DMS53 (cell line): ENCODE measurements around the gene ETFA.

Experiments
- DNase-seq: peaks from one replicate; lab custom pipeline; 2025; lab: John Stamatoyannopoulos, UW

ETFA gene

GRCh38 chr15:76311100-76311953 lies at the start of gene ETFA:
Gene ETFA, minus strand, starts transcription at chr15:76311469. Its CDS starts 81 bp downstream, at chr15:76311388.
- peak; percentile 97 for DNase-seq

DNA sequence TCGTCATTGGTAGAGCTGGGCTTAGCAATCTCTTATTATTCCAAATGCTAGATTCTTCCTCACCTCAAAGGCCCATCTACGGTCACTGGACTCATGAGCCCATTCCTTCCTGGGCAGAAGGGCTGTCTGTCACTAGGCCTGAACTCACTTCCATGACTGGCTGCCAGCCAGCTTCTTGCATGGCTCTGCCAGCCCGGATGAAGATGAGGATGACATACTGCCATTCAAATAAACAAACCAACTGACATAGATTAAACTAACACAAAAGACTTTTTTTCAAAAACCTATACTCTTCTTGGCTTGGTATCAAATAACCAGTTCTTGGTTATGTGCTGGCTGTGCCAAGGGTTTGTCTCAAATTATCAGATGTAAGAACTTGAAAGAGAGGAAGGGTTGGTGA lies 49.1 kb upstream of the ETFA start:
- DNase-seq, result no peak

GRCh38 chr15:76359152-76359551 lies 47.9 kb upstream of the ETFA start:
- DNase-seq, result no peak

DNA sequence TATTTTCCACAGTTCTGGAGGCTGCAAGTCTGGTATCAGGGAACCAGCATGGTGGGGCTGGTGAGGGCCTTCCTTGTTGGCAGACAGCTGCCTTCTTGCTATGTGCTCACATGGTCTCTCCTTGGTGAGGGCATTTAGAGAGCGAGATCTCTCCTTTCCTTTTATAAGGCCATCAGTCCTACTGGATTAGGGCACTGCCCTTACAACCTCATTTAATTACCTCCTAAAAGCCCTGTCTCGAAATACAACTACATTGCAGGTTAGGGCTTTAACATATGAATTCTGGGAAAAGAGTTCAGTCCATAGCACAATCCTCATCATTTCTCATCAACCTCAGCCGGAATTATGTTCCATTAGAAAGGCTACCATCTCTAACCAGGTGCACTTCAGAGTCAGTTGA lies 47.2 kb upstream of the ETFA start:
- no peak for DNase-seq

DNA sequence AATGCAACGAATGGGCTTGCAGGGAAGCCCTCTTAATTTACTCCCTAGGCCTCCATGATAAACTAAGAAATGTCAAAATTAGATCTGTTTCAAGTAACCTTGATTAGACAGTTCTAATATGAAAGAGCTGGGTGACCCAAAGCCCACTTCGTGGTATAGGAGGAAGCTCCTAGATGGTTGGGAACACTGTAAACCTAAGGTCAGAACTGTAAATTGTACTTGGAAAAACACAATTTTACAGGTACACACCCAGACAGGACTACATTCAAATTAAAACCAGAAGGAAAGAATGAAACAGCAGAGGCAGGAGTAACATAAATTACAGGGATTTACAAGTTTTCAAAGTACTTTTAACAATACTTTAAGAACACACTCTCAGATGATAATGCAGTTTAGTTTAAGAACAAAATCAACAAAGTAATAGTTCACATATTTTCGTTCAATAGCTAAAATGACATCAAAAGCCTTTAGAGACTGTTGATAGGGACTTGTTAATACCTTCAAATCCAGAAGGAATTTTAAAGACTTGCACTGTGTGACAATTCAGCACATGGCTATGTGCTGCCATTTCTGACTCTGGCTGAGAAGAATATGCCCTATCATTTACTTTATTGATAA lies 43.7 kb upstream of the ETFA start:
- DNase-seq, result no peak

GRCh38 chr15:76353903-76354302 lies 42.6 kb upstream of the ETFA start:
- no peak for DNase-seq

DNA sequence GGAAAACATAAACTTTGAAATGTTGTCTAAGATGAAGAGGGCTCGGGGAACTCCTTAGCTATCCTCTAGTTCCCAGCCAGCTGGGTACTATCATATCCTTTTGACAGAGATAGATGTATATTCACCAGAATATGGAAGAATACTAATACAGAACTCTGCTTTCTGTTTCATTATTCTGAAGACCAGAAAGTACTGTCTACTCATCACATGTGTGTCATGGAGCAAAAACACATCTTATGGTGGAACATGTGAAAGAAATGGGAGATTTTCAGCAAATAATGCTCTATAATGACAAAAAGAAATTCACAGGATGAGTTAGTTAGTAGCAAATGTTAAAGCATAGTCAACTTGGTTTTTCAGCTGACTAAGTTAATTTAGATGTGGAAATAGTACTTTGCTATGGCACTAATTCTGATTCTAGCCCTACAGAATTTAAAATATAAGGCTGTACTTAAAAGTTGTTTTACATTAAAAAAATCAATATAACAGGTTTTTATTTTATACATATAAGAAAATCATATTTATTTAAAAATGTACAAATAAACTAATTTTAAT lies 41.8 kb upstream of the ETFA start:
- no peak for DNase-seq

DNA sequence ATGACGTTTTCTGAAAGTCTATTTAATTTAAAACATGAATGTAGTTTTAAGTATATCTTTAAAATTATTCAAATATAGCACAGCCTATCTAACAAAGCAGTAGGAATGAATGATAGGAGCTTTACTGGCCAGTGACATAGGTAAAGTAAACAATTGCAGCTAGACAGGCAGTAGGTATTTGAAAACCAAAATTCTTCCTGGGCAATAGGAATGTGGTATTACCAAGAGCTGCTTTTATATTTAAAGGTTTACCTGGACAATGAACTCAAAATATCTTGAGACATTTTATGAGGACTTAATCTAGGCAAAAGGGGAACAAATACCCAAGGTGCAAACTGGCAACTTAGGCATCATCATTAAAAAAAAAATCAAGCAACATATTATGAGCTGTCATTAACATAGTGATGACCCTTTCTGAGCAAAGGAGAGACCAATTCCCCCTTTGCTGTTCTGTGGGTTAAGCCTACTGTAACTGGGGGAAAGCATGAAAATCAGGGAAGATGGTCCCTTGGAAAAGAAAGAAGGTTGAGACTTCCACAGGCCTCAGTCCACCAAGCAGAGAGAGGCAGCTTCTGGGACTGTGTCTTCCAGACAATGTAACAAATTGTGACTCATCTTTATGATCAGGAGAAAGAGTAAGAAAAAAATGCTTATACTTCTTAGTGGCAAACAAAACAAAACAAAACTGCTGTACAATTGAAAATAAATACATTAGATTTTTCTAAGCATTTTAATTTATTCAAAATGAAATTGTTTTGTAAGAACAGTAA lies 38.2 kb upstream of the ETFA start:
- no peak for DNase-seq

GRCh38 chr15:76347482-76348055 lies 36.3 kb upstream of the ETFA start:
- no peak for DNase-seq

GRCh38 chr15:76346669-76347481 lies 35.6 kb upstream of the ETFA start:
- no peak for DNase-seq

DNA sequence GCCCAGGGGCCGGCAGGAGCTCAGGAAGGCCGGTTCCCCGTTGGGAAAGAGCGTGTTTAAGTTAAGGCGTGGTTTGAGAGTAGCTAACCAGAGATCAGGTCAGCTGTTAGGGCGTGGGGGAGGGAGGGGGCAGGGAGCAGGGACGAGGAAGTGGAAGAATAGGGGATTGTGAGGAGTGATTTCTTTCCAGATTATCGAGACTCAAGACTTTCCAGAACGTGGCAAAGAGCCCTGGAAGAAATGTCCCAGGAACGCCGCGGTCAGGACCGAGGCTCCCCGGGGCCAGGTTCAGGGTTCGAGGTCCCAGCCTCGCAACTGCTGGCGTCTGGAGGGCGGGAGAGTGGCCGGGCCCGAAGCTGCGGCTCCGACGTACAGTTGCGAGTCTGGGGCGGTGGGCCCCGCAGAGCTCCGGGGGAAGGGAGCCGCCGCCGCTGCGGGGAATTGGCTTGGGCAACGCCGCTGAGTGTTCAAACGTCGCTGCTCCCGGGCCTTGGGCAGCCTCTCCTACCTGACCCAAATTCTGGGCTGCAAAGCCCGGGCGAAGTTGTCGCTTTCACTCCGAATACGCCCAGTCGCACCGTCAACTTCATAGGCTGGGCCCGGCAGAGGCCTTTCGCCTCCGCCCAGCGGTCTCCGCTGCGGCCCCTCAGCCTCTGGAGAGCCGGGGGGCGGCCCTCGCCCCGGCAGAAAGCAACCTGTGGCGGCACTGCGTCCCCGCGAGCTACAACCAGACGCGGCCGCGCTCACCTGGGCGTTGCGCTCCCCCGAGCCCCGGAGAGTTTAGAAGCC lies 34.8 kb upstream of the ETFA start:
- DNase-seq, result peak; percentile 48

- no peak for DNase-seq
These were observed 34.3 kb upstream of the ETFA start for GRCh38 chr15:76345583-76345879.

- DNase-seq, result no peak
These were observed 33.8 kb upstream of the ETFA start for GRCh38 chr15:76344893-76345582.

DNA sequence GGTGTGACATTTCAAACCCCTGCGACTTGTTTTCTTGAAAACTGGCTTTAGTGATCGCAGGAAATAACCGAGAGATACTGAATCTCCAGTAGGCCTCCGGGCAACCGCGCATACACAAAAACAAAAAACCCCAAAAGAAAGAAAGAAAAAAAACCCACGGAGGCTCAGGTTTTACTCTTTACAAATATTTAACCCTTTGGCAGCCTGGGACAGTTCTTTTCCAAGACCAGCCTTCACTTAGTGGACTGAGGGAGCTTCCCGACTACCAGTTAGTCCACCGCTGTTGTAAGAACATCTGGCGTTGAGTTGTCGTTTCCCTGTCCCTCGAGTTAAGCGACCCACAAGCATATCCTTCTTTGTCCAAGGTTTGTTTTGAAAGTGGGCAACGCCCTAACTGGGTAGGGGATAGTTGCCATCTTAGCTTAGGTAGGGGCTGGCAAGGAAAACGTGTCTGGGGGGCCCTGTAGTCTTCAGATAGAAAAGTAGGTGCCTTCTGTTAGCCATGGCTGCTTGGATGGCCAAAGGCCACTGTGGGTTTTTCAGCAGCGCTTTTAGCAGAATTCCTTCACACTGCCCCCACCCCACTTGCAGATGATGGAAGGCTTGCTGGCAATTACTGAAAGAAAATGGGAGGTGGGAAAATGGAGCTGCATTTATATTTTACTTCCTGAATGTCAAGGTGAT lies 32.2 kb upstream of the ETFA start:
- no peak for DNase-seq

GRCh38 chr15:76342382-76343201 lies 31.3 kb upstream of the ETFA start:
- peak; percentile 13 for DNase-seq

DNA sequence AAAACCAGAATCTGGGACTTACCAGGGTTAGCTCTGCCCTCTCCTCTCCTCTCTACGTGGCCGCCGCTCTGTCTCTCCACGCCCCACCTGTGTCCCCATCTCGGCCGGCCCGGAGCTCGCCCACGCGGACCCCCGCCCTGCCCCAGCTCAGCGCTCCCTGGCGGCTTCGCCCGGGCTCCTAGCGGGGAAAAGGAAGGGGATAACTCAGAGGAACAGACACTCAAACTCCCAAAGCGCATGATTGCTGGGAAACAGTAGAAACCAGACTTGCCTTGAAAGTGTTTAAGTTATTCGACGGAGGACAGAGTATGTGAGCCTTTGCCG lies 30.8 kb upstream of the ETFA start:
- DNase-seq, result no peak

GRCh38 chr15:76341366-76342057 lies 30.2 kb upstream of the ETFA start:
- peak; percentile 49 for DNase-seq

DNA sequence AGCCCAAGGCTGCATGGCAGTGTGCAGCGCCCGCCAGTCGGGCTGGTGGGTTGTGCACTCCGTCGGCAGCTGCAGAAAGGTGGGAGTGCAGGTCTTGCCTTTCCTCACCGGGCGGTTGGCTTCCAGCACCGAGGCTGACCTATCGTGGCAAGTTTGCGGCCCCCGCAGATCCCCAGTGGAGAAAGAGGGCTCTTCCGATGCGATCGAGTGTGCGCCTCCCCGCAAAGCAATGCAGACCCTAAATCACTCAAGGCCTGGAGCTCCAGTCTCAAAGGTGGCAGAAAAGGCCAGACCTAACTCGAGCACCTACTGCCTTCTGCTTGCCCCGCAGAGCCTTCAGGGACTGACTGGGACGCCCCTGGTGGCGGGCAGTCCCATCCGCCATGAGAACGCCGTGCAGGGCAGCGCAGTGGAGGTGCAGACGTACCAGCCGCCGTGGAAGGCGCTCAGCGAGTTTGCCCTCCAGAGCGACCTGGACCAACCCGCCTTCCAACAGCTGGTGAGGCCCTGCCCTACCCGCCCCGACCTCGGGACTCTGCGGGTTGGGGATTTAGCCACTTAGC lies 29.6 kb upstream of the ETFA start:
- DNase-seq, result peak; percentile 71
